Inflammatory macrophage treated with lipopolysaccharide for 1 hour (primary cell): Measurements from ENCODE around the gene MYOZ3.

ENCODE experiments used
- DNase-seq, 2 donors: peaks; one replicate each; pipeline ENCODE4 v3.0.0-alpha.2; 2020 to 2022

MYOZ3 gene, protein sequence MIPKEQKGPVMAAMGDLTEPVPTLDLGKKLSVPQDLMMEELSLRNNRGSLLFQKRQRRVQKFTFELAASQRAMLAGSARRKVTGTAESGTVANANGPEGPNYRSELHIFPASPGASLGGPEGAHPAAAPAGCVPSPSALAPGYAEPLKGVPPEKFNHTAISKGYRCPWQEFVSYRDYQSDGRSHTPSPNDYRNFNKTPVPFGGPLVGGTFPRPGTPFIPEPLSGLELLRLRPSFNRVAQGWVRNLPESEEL

DNA sequence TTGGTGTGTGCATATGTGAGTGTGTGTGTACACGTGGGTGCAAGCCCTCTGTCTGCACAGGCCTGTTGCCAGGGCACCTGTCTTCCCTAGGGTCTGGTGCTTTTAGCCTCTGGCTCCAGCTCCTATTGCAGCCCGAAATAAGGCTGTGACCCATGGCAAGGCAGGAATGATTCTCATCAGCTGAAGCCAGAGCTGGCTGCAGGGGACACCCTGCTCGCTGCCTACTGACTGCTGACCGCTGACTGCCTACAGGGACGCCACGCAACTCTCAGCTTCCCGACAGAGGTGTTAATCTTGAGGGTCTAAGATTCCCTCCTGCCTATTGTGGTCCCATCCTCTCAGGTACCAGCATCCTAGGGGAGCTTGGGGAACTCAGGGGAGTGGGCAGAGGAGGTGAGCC lies at the start of gene MYOZ3:
Gene MYOZ3, plus strand, starts transcription at position 166 of the 400 bp plus-strand sequence. CDS start 1,691 bp downstream, outside the sequence.
- no peak for DNase-seq

DNA sequence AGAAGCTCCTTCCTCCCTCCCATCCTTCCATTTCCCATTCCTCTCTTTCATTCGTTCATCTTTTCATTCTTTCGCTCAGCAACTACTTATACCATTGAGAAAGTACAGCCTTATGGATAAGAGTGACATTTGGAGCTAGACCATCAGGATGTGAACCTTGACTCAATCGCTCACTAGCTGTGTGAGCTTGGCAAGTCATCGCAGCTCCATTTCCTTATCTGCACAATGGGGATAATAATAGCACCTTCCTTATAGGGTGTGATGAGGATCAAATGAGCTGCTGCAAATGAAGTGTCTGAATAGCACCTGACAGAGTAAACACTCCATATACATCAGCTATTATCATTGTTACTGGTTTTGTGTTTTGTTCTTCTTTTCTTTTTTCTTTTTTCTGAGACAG lies 48.6 kb upstream of the MYOZ3 start:
- no peak for DNase-seq

DNA sequence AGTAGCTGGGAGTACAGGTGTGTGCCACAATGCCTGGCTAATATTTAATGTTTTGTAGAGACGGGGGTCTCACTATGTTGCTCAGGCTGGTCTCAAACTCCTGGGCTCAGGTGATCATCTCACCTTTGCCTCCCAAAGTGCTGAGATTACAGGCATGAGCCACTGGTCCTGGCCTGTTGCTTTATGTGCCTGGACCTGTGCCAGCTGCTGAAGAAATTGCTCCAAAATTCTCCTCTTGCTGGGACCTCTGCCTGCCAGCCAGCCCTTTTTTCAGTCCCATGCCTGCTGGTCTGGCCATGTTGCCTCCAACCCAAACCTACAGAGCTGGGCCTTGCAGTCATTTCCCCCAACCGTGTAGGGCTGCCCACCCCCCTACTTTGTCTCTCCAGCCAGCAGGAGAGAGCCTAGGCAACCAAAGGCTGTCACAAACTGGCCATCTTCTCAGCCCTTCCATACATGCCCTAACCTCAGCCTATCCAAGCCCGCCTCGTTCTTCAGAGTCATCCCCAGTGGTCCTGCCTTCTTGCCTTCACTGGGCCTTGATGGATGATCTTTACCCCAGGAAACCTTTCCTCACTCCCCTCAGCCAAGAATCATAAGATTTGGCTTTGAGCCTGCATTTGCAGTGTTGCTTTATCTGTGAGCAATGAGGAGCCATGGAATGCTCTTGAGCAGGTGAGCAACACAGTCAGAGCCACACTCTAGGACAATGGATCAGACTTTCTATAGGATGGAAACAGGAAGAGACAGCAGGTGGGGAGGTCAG lies 48.0 kb upstream of the MYOZ3 start:
- no peak for DNase-seq

DNA sequence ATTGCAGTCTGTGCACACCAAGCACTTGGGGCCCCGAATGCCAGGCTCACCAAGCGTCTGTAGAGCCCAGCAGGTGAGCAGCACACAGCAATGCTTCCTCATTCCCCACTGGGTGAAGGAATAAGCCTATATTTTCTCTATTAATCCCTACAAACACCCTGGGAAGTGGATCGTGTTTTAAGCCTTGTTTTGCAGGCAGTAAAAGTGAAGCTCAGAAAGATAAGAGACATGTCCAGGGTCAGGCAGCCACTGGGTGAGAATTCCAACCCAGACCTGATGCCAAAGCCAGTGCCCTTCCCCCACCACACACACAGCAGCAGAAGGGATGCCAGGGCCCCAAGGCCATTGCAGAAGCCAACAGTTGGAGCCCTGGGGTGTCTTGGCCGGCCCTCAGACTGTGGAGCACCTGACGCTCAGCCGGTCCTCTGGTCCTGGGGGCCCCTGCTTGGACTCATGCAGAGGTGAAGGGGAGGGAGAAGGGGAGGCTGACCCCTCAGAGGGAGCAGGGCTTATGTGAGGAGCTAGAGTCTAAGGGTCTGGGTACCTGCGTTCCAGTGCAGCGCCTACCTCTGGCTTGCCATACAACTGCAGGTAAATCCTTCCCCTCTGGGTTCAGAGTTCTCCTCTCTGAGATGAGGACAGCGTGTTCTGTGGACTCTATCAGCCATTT lies 46.9 kb upstream of the MYOZ3 start:
- DNase-seq = no peak

DNA sequence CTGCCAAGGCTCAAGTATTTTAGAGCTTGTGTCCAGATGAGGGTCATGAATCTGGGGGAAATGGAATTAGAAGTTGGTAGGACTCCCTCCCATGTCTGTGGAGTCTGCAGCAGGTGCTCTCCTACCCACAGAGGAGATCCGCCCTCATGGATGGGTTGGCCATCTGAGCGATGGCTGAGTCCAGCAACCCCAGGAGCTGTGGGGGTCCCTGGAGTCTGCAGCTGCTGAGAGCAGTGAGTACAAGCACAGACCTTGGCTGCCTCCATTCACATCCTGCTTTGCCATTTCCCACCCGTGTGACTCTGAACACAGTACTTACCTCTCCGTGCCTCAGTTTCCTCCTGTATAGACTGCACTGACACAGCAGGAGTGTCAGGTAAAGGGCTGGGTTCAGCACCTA lies 46.4 kb upstream of the MYOZ3 start:
- DNase-seq = no peak

DNA sequence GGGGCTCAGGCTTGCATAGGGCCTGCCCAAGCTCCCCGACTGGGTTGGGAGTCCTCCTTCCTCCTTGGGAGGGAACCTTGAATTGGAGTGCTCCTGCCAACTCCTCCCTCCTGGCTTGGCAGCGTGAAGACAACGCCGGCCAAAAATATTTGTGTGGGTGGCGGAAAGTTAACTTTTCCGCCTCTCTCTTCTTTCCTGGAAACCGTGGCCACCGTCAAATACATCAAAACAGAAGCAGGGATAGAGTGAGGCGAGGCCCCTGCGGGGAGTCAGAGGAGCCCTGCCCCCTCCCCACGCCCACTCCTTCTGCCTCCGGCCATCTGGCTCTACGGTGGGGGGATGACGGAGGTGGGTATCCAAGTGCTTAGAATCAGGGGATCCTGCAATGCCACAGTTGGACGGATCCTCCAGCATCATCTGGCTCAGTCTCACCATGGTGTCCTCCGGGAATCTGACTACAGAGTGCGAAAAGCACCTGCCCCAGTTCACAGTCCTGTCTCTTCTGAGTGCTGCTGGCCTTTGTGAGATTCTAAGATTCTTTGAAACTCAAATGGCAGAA lies 45.8 kb upstream of the MYOZ3 start:
- DNase-seq = no peak

DNA sequence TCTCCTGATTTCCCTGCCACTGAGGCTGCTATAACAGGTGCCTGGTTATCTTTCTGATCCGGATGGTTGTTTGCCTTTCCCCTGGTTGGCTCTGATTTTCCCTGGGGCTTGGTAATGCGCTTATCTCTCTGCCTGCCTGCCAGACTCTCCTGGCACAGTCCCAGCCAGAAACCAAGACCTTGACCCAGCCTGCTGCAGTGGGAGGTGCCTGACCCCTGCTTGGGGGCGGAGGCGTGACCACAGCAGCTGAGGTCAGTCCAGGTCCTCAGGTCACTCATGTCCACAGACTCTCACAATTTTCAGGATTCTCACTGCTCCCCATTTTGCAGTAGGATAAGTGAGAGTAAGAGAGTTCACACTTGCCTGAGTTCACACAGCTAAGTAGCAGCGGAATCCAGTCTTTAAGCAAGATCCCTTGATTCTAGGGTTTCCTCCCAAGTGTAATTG lies 45.0 kb upstream of the MYOZ3 start:
- no peak for DNase-seq

DNA sequence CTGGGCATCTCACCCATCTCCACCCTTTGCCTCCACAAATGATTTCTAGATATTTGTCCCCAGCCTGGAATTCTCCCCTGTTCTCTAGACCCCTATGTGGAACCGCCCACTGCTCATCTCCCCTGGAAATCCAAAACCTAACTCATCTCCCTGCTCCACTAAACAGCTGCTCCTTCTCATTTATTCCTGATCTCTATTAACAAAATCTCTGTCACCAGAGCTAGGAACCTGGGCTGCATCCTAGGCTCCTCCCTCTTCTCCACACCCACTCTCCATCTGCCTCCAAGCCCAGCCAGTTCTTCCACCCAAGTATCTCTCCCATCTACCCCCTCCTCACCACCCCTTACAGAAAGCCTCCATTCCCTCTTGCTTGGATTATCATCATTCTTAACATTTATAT lies 44.5 kb upstream of the MYOZ3 start:
- no peak for DNase-seq

DNA sequence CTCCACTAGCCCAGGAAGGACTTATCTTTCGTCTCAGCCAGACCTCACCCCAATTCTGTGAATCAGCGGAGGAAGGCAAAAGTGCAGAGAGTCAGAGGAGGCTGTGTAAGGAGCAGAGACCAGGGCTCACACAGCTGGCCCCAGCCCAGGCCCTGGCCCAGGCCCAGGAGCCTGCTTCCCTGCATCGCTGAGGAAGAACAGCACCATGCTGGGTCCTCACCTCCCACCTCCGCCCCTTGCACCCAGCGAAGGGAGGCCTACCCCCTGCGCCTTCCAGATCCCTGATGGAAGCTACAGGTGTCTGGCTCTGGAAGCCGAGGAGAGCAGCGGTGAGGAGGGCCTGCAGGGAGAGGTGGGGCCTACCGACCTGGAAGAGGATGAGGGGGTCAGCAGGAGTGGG lies 42.9 kb upstream of the MYOZ3 start:
- no peak for DNase-seq

DNA sequence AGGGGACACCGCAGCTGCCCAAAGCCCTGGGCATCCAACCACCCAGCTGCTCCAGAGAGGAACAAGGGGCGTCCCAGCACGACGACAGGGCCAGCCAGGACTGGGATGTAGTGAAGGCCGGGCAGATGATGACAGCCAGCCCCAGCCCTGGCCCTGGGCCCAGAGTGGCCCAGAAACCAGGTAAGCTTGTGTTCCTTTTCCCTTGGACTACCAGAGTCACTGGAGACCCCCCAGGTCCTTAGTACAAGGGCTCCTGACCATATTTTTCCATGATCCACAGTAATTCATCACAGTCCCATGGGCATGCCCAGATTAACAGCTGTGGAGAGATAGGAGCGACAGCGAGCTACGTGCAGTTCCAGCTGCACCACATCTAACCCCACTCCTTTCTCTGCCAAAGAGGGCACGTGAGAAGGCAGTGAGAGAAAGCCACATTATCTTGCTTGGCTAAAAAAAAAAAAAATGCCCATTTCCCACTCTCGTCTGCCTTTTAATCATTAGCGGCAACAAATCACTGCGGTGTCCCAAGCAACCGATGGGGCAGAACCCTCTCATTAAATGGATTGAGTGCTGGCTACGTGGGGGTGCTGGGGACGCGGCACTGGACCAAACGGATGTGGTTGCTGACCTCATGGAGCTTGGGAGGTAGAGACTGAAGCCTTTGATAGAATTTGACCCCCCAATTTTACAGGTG lies 42.3 kb upstream of the MYOZ3 start:
- no peak for DNase-seq

DNA sequence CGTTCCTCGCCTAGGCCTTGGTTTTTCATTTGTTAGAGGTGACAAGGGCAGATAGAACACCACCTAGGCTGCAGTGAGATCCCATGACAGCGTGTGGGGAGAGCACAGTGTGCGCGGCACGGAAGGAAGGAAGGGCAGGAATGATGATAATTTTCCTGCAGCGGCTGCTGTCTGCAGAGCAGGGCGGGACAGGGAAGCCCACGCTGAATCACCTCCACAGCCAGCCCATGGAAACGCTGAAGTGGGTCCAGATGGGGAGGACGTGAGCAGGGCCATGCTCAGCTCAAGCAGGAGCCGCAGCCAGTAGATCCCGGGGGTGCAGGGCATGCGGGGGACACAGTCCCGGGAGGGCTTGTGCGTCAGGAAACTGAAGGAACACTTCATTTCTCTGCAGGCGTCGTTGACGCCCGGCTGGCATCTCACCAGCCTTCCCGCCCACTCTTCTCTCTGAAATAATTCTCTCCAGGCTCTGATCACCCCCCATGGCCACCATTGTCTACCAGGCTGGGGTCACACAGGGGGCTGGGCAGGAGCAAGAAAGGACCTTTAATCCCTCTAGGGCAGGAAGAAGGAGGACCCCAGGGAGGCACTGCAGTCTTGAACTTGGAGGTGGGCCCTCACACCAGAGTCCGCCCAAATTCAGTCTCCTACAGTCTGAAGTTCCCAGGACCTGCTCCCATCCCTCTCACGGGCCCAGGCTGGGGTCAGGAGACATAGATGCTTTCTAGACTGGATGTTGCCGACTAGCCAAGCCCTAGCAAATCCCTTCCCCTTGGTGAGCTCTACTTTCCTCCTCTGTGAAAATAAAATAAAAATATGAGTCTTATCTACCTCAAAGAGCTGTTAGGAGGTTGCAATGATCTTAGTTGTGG lies 41.5 kb upstream of the MYOZ3 start:
- DNase-seq = no peak

DNA sequence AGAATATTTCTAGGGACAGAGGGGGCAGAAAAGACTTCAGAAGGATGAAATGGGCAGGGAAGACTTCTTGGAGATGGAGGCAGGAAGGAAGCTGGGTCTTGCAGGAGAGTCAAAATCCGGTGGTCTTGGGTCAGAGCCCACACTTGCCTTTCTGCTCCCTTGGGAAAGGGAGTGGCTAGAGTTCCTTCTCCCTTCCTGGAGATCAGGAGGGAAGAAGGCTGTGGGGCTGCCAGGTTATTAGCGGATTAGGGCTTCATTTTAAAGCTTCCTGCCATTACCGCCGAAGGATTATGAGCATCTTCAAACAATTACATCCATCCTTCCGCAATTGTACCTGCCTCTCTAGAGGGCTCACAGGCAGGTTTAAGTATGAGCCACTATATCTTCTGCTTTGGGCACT lies 39.8 kb upstream of the MYOZ3 start:
- DNase-seq = no peak

DNA sequence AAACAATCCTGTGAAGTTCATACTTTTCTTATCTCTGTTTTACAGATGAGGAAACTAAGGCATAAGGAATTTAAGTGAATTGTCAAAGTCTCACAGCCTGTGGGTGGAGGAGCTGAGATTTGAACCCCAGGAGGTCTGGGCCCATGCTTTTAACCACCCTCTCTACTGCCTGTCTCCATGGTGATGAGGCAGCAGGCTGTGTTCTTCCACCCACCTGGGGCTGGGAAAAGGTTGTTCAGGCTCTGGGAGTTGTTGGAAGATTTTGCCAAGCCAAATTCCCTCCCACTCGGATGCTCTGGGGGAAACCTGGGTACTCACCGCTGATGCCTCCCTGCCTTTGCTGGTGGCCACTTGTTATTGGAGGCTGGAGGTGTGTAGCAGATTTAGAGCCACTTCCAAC lies 38.9 kb upstream of the MYOZ3 start:
- DNase-seq = no peak

DNA sequence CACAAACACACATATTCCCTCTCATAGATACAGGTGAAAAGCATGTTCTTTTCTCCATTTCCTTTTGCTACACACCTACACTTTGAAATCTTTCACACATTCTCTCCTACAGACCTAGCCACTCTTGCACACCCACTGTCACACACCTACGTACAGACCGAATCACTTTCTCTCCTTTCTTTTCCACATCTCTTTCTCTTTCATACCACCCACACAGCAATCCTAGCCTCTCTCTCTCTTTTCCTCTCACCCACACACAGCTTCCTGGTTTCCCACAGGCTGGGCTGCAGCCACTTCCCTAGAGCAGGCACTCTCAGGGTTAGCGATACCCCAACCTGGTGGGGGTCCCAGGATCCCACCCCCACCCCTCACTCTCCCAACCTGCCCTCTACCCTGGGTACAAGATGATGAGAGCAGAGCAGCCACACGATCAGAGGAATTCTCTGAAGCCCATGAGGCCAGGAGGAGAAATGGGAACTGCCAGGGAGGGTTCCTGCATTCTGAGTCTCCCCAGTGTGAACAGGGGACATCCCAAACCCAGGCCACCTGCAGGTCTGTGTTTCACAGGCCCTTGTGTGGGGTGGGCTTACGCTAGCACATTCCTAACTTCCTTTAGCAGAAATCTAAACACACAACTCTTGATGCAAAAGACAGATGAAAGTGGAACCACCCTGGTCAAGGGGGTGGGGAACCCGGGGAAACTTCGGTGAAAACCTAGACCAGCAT lies 37.7 kb upstream of the MYOZ3 start:
- DNase-seq = peak; percentile 55 to 72

DNA sequence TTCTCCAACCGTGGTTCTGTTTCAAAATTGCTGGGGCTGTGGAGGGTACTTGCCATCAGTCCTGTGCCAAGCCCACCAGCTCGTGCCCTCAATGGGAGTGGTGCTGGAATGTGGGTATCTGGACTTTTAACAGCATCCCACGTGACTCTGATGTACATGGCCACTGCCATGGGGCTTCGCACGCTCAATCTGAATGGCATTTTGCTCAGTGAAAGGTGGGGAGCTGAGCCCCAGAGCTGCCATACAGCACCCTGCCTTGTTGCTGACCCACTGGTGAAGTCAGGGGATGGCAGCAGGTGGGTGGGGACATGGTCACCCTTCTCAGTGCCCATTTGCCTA lies 37.2 kb upstream of the MYOZ3 start:
- DNase-seq = no peak

DNA sequence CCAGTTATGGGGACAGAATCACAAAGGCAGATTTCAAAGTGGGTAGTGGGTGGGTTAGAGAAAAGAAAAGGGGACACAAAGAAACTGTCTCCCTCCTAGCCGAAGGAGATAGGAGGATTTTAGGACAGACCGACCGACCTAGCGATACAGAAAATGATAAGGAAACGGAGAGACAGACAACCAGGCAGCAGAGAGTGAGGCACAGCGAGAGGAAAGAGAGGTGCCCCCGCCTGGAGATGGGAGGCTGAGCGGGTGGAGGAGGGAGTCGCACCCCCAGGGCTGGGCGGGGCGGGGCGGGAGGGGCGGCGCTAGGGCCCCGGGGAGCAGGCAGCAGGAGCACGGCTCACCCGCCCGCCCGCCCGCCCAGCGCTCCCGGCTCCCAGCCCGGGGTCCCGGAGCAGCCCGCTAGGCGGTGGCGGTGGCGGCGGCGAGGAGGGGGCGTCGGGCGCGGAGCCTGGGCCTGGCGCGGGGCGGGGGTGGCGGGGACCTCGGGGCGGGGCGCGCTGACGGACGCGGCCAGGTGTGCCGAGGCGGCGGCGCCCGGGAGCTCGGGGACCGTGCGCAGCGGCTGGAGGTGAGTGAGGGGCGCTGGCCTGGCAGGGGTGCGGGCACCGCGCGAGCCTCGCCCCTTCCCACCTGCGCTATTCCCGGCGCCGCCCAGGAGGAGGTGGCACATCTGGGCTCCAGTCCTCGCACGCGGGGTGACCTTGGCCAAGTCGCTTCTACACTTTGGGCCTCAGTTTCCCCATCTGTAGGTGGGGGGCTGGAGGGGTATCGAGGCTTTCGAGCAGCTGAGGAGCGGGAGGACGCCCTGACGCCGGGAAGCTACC lies 36.5 kb upstream of the MYOZ3 start:
- no peak for DNase-seq

DNA sequence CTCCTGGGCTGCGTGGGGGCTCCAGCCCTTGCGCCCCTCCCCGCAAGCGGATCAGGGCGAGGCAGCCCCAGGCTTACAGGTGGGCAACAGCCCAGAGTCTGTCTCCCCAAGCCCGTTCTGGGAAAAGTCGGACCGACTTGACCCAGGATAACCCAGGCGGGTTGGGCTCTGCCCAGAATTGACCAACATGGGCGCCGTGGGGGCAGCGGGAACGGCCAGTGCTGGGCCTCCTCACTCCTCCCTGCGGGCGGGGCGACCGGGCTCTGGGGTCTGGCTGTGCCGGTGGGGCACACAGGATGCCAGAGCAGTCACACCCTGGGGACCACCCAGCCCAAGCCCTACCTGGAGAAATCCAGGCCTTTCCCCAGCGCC lies 35.9 kb upstream of the MYOZ3 start:
- no peak for DNase-seq

DNA sequence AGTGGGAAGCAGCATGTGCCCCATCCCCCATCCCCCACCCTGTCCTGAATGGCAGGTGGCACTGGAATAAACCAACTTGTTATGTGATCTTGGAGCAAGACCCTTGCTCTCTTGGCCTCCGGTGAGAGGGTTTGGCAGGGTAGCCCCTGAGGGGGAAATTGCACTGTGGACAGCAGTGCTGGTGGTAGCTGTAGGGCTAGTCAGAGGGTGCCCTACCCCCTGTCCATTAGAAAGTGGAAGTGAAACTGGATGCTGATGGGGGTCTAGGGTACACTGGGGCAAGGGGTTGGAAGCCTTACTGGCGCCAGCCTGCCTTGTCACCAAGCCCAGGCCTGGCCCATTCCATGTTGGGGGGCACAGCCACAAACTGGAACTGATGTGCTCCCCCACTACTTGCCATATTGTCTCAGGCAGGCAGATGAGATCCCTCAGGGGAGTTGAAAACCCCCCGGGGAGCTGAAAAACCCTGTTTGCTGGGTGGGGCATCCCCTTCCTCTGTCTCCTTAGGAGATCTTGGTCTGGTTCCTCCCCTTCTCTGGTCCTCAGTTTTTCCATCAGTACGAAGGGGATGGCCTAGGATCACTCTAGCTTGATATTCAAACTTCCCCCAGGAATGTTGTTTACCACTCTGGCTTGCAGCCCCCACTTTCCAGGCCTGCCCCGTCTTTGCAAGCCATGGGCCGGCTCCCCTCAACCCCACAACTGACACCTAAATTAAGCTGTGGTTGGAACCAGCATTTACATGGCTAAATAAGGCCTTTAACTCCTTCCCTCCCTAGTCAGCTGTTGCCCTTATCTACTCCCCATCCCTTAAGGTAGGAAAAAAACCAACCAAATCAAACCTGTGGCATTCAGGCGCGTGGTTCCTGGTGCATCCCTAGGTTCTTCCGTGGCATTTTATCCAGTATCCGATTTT lies 35.0 kb upstream of the MYOZ3 start:
- DNase-seq = no peak

DNA sequence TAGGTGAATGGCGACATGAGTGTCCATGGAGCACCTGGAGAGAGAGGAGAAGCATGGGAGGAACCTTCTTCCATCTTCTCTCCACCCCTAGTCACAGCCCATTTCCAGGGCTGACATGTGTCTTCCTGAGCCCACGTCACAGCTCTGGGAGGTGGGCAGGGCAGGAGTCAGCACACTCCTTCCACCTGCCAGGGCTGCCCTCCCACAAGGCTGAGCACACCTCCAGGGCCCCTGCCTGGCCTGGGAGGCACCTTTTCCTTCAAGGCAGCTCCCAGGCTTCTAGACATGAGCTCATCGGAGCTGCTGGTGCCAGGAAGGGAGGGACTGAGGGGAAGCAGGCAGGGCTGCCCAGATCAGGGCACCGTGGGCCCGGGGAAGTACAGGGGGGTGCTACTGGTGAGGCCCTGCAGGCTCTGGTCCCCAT lies 34.2 kb upstream of the MYOZ3 start:
- DNase-seq = no peak
